Activated CD8-positive, alpha-beta memory T cell treated with anti-CD3 and anti-CD28 coated beads for 36 hours (primary cell): ENCODE results near the gene C18orf63. TPM values are rescaled to one million over a fixed set of nuclear protein-coding genes. Genes with fewer than 3 reads are reported as not detected.
"Not testable (repeated sequence)": the region's sequence is repeated elsewhere in the genome, so short reads cannot be mapped to it uniquely, and the experiment has no call there.

Experiments used
- CTCF ChIA-PET: fragments of 350-600 bp; sonication (Branson Sonifier 250); formaldehyde crosslinking; loops from one replicate; lab custom pipeline; 2021; ENCODE audit warnings: antibody characterized with exemption; lab: Charles Lee
- POLR2A ChIA-PET: fragments of 350-600 bp; sonication (Branson Sonifier 250); formaldehyde crosslinking; loops from one replicate; lab custom pipeline; 2021; ENCODE audit warnings: antibody characterized with exemption; lab: Charles Lee
- total RNA-seq, 2 experiments: library from RNA; stranded (reverse); gene quantifications; one replicate each; pipeline ENCODE4 v1.2.3, GENCODE V29; 2021

The C18orf63 gene
- total RNA-seq, 2 experiments from 2014 or later = not detected

DNA sequence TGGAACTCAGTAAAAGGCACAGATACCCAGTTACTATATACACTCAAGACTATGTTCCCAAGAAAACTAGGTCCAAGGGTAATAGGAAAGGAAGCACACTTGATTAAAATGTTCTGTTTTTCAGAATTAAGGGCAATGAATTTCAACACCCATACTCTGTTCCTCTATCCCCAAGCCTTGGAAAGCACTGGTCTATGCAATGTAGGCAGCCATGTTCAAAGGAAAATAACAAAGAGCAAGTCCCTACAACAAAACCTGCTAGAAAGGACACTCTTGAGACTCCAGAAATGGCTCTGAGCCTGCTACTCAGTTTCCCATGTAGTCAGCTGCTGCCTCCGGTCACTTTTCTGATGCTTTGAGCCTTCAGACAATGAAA, 30.7 kb upstream of the C18orf63 start:
- CTCF ChIA-PET = no interaction called here
- POLR2A ChIA-PET = interaction anchor here (0.6 kb wide), 1 partner anchor 10 kb away, joined by 3 read pairs; no protein-coding TSS in a partner anchor

DNA sequence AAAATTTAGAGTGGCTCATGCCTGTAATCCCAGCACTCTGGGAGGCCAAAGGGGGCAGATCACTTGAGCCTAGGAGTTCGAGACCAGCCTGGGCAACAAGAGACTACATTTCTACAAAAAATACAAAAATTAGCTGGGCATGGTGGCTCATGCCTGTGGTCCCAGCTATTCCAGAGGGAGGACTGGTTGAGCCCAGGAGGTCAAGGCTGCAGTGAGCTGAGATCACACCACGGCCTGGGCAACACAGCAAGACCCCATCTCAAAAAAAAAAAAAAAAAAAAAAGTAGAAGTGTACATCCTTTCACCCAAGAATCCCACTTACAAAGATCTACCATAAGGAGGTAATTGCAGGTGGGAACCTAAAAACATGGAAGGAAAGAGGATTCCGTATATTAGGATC, 30.1 kb upstream of the C18orf63 start:
- POLR2A ChIA-PET = interaction anchor here (0.6 kb wide), 1 partner anchor 11 kb away, joined by 3 read pairs; no protein-coding TSS in a partner anchor
- CTCF ChIA-PET = not testable (repeated sequence)

DNA sequence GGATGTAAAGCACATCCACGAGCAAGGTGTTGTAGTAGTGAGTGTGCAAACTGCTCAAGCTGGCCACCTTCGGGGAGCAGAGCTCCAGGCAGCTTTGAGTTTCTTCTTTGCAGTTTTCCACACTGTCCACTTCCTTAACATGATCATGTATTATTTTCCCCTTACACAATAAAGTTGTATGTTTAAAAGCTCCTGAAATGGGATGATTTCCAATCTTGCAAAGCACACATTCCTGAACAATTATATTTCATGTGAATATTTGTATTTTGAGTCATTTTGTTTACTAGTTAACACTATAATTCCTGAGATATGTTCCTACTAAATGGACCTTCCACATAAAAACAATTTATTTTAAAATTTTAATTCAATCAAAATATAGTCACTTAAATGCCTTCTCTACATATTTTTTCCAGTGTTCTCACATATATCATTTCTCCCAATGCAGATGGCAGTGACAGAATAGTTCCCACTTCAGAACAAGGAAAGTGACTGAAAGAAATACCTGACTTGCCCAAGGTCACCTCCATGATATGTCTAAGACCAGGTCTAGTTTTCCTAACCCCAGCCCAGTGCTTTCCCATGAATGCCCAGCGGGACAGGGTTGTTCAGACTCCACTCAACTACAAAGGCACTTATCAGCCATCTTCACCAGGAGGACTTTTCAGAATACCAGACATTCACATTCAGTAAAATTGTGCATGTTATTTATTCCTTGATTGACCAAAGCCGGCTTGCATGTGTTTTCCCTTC, 29.4 kb upstream of the C18orf63 start:
- ChIA-PET POLR2A (no interaction called here), CTCF (no interaction called here)

DNA sequence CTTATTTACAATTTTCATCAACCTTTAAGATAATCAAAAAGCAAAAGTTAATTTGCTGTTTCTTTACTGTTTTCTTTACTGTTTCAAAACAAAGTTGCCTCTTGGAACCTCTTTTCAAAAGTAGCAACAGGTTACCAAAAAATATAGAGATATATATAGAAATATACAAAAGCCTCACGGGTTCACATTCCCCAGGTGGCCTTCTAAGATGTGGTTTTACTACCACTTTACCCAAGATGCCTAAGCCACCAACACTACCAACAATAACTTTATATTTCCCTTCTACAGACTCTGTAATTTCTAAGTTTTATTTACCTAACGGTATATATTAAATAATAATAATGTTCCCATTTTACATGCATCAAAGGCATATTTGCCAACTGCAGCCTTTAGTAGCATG, 28.8 kb upstream of the C18orf63 start:
- ChIA-PET CTCF (no interaction called here), POLR2A (no interaction called here)

DNA sequence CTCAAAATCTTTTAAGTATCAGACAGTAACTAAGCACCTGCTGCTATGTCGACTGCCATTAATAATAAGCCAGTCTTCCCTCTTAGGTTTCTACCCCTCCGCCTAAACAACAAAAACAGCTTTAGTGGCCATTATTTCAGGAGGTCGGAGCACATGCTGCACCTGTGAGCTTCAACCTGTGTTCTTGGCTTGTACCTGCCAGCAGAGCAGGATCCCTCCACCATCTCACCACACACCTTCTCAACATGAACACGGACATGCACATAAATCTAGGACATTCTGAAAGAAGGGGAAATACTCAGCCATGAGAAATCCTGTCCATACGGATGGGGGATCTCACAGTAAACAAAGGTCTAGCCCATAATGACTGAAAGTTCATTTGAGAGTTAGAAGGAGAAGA, 27.6 kb upstream of the C18orf63 start:
- POLR2A ChIA-PET = no interaction called here
- CTCF ChIA-PET = no interaction called here

DNA sequence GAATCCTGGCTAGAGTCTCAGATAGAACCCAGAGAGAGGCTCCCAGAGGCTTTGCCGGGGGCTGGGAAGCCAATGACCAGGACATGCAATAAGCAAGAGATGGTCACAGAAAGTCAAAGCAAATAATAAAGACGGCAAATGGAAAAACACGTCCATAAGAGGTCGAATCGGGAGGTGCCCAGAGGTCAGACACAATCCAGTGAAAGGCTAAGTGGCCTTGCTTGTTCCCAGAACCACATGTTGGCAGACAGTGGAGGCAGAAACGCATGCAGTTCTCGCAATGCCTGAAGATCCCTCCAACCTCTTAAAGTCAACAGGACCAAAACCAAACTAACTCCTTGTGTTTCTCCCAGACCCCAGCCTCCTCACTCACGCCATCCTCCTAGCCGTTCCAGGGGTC, 26.9 kb upstream of the C18orf63 start:
- ChIA-PET CTCF (no interaction called here), POLR2A (no interaction called here)

DNA sequence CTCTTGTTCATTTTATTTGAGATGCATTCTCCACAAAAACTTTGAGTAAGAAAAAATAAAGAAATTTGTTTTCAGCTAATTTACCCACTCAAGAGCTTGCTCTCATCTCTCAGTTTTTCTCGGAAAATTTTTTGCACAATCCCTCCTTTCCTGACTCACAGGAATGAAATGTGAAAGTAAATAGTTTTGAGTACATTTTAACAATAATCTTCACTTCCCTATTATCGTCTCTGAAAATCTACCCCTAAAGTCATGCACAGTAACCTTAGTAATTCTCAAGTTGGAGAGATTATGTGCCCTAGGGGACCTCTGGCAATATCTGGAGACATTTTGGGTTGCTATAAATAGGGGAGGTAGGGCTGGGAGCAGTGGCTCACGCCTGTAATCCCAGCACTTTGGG, 26.5 kb upstream of the C18orf63 start:
- CTCF ChIA-PET = no interaction called here

DNA sequence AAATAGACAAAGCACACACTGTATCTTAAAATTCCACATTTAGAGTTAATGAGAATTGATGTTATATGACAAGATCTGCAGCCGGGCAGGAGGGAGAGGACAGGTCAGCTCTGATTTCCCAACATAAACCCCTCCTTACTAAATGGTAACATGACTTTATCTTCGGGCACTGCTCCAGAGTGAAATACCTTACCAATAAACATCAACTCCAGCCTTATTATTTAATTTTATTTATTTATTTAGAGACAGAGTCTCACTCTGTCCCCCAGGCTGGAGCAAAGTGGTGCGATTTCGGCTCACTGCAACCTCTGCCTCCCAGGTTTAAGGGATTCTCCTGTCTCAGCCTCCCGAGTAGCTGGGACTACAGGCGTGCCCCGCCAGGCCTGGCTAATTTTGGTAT, 25.6 kb upstream of the C18orf63 start:
- ChIA-PET CTCF (no interaction called here), POLR2A (no interaction called here)

More for the DNA sequence above, 26.5 kb upstream of the C18orf63 start:
- POLR2A ChIA-PET = no interaction called here

DNA sequence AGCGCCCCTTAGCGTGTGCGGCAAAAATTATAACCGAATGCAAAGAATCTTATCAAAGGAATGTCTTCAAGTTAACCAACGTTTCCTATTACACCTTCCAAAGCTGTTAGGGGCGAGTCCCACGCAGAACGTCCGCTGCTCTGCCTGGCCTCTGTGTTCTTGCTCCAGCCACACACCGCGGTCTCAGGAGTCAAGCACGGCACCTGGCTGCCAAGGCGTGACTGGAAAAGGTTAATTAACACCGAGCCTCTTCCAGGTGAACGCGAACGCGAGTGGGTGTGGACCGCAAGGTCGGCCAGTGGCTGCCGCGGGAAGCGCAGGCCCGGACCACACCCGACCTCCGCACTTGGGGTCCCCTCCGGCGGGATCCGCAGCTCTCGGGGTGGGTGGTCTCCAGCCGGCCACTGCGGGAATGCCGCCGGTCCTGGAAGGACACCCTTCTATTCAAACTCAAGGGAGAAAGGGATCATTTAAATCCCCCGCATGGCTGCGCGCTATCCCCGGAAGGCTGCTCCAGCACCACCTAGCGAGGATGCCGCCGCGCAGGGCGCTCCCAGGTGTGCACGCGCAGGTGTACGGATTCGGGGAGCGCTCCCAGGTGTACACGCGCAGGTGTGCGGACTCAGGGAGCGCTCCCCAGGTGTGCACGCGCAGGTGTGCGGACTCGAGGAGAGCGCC, 24.7 kb upstream of the C18orf63 start:
- POLR2A ChIA-PET = no interaction called here

DNA sequence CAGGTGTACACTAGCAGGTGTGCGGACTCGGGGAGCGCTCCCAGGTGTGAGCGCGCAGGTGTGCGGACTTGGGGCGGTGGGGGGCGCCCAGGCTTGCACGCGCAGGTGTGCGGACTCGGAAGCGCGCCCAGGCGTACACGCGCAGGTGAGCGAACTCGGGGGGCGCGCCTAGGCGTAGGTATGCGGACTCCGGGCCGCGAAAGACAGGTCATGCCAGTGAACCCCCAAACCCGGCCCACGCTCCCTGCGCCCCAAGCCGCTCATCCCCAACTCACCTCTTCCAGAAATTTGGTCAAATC, 24.2 kb upstream of the C18orf63 start:
- ChIA-PET CTCF (no interaction called here), POLR2A (no interaction called here)

More for the DNA sequence above, 24.7 kb upstream of the C18orf63 start:
- CTCF ChIA-PET = no interaction called here

DNA sequence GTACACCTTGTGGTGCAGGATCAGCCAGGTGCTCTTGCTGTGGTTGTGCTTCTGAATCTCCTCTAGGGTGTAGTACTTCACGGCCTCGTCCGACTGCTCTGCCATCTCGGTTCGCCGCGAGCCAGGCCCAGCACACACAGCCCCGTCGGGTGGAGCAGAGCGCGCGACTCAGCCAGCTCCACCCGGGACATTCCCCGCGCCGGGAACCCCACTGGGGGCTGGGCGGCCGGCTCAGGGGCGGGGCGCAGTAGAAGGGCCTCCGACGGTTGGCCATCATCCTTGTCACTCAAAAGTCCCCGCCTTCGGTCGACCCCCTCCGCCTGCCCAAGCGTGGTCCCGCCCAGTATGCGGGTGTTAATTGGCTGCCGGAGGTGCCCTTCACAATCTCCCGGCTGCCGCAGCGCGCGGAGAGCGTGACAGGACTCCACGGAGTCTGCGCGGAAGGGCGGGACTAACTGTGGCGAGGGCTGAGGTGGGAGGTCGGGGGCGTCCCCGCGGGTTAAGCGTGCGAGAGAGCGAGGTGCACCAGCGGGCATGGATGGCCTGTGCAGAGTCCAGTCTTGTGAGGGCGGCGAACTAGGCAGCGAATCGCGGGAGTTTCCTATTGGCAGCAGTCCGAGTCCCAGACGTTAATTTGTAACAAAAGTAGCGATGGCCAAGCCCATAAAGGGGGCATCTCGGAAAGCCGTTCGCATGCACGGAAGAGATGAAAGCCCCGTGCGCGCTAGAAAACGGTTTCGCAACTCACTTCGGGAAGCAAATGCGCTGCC, 23.7 kb upstream of the C18orf63 start, which contains the start of gene CYB5A:
Gene CYB5A (minus strand): TSS at position 193 of the 770 bp plus-strand sequence. CDS start 88 bp downstream, at position 105.
- ChIA-PET CTCF (no interaction called here), POLR2A (no interaction called here)

DNA sequence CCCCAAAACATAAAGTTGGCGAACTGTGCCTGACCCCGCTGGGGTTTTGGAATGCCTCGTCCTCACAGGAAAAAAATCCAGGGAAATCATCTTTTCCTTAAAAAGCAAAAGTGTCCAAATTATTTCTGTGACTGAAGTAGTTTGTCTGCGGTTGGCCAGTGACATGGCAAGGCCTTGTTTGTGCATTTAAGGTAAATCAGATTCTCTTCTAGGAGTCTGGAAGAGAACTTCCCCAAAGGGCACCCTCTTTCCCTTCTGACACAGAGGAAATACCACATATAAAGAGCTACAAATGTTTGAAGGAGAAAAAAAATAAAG, 23.1 kb upstream of the C18orf63 start:
- ChIA-PET CTCF (no interaction called here), POLR2A (no interaction called here)

DNA sequence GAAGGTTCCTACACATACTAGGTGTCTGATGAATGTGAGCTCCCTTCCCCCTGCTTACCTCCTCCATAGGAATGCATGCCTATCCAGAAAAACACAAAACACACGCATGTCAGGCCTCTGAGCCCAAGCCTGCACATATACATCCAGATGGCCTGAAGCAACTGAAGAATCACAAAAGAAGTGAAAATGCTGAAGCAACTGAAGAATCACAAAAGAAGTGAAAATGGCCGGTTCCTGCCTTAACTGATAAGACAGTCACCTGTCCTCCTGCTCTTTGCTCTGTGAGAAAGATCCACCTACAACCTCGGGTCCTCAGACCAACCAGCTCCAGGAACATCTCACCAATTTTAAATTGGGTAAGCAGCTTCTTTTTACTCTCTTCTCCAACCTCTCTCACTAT, 22.7 kb upstream of the C18orf63 start:
- CTCF ChIA-PET, POLR2A ChIA-PET: not testable (repeated sequence)

DNA sequence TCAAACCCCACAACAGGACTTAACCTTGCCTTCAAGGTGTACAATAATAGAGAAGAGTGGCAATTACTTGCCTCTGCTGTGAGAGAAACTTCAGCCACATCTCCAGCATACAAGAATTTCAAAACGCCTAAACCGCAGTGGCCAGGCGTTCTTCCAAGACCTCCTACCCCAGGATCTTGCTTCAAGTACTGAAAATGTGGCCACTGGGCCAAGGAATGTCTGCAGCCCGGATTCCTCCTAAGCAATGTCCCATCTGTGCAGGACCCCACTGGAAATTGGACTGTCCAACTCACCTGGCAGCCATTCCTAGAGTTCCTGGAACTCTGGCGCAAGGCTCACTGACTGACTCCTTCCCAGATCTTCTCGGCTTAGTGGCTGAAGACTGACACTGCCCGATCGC, 21.1 kb upstream of the C18orf63 start:
- POLR2A ChIA-PET = no interaction called here
- CTCF ChIA-PET = no interaction called here

DNA sequence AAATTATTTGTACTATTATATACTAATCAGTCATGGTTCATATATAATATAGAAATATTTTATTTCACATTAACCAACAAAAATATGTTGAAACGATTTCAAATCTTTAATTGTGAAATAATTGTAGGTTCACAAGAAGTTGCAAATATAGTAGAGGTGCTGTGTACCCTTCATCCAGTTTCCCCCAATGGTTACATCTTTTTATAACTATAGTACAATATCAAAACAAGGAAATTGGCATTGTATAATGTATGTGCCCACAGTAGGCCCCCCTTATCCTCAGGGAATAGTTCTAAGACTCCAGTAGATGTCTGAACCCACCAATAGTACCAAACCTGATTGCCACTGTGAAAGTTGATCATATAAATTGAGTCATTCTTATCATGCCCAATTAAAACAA, 16.5 kb upstream of the C18orf63 start:
- ChIA-PET POLR2A (no interaction called here), CTCF (interaction anchor here (1.1 kb wide), 1 partner anchor 24 kb away, joined by 3 read pairs; no protein-coding TSS in a partner anchor)

DNA sequence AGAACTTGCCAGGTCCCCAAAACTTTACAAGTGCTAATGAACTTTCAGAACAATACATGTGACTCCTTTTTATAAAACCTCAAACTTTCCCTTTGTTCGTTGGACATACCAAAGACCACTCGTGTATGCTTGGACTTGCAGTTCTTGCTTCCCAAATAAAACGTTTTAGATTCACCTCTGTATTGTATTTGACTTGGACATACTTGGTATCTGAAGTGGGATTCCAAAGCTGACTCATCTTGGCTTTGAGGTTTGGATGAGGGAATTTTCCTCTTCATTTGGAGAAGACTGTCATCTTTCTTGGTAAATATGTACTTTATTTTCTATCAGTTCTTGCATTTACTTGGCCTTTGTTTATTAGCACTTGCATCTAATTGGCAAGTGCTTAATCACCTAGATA, 15.9 kb upstream of the C18orf63 start:
- CTCF ChIA-PET = interaction anchor here (1.1 kb wide), 1 partner anchor 23 kb away, joined by 3 read pairs; no protein-coding TSS in a partner anchor
- POLR2A ChIA-PET = no interaction called here

DNA sequence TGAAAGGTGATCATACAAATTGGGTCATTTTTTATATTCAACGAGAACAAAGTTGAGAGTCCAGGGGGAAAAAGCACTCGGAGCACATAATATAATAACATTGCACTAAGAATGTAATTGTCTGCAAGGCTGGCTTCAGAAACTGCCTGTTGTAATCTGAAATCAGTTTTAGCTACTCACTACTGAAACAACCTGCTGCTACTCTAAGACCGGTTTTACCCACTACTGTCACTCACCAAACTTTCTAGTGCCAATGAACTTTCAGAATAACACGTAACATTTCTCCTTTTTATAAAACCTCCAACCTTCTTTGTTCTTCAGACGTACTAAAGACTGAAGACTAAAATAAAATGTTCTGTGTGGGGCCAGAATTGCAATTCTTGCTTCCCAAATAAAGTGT, 12.3 kb upstream of the C18orf63 start:
- ChIA-PET POLR2A (no interaction called here), CTCF (no interaction called here)

DNA sequence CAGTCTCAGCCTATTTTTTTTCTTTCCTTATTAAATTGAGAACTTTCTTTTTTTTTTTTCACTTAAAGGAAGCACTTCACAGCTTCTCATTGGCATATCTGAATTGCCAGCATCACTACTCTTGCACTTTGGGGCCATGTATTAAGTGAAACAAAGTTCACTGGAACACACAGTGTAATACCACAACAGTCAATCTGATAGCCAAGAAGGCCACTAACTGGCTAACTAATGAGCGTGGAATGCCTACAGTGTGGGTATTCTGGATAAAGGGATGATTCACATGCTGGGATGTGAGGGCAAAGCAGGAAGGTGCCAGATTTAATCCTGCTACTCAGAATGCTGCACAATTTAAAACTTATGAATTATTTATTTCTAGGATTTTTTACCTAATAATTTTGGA, 11.7 kb upstream of the C18orf63 start:
- ChIA-PET CTCF (no interaction called here), POLR2A (no interaction called here)

DNA sequence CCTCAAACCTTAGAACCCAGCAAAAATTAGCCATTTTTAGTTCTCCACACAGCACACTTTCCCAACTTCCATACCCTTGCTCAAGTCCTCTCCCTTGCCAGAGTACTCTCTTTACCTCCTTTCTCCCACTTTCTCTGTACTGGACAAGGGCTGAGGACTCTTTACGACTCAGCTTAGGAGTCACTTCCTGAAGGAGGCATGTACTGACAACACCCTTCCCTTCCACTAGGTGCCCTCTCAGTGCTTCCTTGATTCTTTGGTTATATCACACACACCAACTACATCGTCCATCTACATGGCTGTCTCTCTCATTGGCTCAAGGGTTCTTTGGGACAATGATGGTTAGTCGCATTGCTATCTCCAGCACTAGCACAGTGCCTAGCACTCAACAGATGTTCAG, 5.2 kb upstream of the C18orf63 start:
- POLR2A ChIA-PET = interaction anchor here (0.6 kb wide), 1 partner anchor 152 kb away, joined by 3 read pairs; no protein-coding TSS in a partner anchor
- CTCF ChIA-PET = no interaction called here

DNA sequence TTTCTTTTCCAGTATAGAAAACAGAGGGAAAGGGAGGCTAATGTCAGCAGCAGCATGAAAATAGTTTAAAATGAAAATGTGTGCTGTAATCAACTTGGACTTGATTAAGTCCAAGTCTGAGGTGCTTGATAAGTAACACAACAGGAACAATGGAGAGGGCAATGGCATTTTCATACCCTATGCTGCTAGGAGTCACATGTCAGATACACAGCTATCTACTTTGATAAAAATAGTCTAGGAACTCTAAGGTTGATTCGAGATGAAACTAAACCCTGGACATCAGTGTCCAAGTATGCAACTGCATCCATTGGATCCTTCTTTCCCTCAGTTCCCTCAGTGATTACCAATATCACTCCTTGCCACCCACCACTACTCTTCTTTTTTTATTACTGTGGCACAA, 4.6 kb upstream of the C18orf63 start:
- CTCF ChIA-PET = no interaction called here
- POLR2A ChIA-PET = no interaction called here
